ENCODE results near the gene MEIS2.

GRCh38 chr15:37104424-37104981 is 4.2 kb upstream of the MEIS2 start:
- TF ChIP-seq CTCF (IDR thresholded peaks at IDR 0.05) (no peak), POLR2A (IDR thresholded peaks at IDR 0.05) (no peak)

Measured in thyroid gland (tissue), 4 donors.